ENCODE results near the gene SMIM24.
A peak's percentile ranks its signal among the peaks of the same experiment; 100 is the strongest.
"Not testable (repeated sequence)": the region's sequence is repeated elsewhere in the genome, so short reads cannot be mapped to it uniquely, and the experiment has no call there.

The SMIM24 gene

DNA sequence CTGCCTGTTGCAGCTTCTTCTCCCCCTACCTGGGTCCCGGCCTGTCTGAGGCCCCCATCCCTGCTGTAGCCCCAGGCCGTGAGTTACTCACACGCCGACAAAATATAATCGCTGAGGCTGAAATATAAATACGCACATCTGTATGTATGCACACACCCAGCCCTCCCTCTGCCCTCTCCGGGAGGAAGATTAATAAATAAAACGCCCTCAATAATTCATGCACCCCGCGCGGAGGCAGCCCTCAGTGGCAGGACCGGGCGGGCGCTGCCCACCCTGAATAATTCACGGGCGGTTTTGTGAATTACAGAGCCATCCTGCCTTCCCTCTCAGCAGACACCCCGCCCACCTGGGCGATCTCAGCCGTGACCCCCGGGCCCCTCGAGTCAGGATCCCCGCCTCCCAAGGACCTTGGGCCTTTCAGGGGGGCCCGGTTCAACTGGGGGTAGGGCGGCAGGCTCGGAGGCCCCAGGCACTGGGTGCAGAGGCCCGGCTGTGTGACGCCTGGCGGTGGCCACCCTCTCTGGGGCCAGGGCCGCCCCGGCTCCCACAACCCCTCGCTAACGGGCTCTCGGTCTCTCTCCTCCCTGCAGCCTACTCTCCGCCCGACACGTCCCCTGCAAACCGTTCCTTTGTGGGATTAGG, 24.2 kb downstream of the SMIM24 start:
- no peak for DNase-seq (ENCODE audit: low read depth)

DNA sequence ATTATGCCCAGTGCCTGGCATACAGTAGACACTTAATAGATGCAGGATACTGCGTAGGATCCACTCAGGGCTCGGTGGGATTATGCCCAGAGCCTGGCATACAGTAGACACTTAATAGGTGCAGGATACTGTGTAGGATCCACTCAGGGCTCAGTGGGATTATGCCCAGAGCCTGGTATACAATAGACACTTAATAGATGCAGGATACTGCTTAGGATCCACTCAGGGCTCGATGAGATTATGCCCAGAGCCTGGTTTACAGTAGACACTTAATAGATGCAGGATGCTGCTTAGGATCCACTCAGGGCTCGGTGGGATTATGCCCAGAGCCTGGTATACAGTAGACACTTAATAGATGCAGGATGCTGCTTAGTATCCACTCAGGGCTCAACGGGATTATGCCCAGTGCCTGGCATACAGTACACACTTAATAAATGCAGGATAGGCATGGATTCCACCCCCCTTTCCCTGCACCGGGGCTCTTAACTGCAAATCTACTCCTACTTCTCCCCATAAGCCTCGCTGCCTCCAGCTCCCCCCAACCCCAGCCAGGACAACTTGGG, 24.9 kb downstream of the SMIM24 start:
- no peak for DNase-seq (ENCODE audit: low read depth)

GRCh38 chr19:3454656-3455392, 25.5 kb downstream of the SMIM24 start:
- no peak for DNase-seq (ENCODE audit: low read depth)

DNA sequence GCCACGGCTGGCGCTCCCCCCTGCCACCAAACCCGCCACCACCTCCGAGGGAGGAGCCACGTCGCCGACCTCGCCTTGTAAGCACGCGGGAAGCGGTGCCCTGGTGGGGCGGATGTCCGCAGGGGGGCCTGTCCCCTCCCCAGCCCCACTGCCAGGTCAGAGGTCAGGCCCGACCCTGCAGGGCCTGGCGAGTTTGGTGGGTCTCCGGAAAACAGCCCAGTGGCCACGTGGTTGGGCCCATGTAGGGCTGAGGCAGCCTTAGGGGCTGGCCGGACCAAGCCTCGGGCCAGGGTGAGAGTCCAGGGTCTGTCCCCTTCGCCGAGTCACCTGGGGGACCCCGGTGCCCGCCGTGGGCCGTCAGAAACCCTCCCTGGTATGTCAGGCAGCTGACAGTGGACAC, 26.5 kb downstream of the SMIM24 start:
- DNase-seq (ENCODE audit: low read depth): no peak

- not testable (repeated sequence) for DNase-seq (ENCODE audit: low read depth)
These were observed 27.4 kb downstream of the SMIM24 start for GRCh38 chr19:3452942-3453214.

DNA sequence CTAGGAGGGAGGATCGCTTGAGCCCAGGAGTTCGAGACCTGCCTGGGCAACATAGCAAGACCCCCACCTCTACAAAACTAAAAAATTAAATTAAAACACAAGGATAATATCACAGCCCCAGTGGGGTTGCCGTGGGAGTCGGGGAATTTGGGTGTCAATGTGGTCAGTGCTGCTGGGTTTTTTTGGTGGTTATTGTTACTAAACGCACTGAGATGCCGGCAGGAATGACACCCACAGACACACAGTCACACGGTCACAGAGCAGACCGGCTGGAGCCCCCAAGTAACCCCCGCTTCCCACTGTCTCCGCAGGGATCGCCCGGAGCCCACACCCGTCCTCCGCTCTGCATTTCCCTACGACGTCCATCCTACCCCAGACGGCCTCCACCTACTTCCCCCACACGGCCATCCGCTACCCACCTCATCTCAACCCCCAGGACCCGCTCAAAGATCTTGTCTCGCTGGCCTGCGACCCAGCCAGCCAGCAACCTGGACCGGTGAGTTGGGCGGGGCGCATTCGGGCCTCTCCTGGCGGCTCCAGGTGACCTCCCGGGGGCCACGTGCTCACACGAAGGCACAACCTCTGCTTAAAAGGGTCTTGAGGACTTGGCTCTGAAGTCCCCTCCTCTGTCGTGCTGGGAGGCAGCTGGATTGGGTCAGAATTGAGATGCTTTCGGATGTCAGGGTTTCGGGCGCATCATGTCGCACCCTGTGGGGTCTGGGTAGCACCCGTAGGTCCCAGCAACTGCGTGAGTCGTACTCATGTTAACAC, 28.0 kb downstream of the SMIM24 start:
- DNase-seq (ENCODE audit: low read depth): no peak

- DNase-seq (ENCODE audit: low read depth): no peak
These were observed 28.9 kb downstream of the SMIM24 start for GRCh38 chr19:3451451-3451866.

- DNase-seq (ENCODE audit: low read depth): no peak
These were observed 29.4 kb downstream of the SMIM24 start for GRCh38 chr19:3450796-3451411.

- DNase-seq (ENCODE audit: low read depth): no peak
These were observed 31.6 kb downstream of the SMIM24 start for GRCh38 chr19:3448616-3449334.

GRCh38 chr19:3446657-3447056, 33.7 kb downstream of the SMIM24 start:
- DNase-seq (ENCODE audit: low read depth): not testable (repeated sequence)

DNA sequence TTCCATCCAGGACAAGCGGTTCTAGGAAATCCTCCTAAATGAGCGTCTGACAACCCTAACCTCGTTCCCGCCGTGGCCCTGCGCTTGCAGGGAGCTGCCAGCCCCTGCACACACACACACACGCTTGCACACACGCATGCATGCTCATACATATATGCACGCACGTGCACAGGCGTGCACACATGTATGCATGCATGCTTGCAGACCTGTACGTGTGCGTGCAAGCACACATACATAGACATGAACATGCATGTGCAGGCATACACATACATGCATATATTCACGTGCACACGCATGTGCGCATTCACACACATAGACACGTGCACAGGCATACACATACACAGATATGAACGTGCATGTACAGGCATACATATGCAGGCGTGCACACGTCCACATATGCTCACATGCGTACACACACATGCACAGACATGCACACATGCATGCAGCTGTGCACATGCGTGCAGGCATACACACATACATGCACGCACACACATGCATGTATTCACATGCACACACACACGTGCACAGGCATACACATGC, 35.6 kb downstream of the SMIM24 start:
- DNase-seq (ENCODE audit: low read depth): no peak

GRCh38 chr19:3443840-3444694, 36.3 kb downstream of the SMIM24 start:
- DNase-seq (ENCODE audit: low read depth): no peak

- no peak for DNase-seq (ENCODE audit: low read depth)
These were observed 37.7 kb downstream of the SMIM24 start for GRCh38 chr19:3442487-3443071.

DNA sequence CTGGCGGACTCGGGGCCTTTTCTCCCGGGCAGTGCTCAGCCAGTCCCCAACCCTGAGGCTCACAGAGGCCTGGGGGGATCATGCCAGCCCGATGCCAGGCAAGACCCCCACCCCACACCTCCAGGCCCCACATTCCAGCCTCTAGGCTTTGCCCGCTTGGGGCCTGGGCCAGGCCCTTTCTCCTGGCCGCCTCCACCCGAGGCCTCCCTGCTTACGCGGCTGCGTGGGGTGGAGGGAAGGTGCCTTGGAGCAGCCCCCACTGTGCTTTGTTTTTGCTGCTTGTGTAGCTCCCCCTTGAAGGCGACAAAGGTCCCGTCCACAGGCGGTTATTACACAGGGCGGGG, 38.4 kb downstream of the SMIM24 start:
- DNase-seq (ENCODE audit: low read depth): no peak

DNA sequence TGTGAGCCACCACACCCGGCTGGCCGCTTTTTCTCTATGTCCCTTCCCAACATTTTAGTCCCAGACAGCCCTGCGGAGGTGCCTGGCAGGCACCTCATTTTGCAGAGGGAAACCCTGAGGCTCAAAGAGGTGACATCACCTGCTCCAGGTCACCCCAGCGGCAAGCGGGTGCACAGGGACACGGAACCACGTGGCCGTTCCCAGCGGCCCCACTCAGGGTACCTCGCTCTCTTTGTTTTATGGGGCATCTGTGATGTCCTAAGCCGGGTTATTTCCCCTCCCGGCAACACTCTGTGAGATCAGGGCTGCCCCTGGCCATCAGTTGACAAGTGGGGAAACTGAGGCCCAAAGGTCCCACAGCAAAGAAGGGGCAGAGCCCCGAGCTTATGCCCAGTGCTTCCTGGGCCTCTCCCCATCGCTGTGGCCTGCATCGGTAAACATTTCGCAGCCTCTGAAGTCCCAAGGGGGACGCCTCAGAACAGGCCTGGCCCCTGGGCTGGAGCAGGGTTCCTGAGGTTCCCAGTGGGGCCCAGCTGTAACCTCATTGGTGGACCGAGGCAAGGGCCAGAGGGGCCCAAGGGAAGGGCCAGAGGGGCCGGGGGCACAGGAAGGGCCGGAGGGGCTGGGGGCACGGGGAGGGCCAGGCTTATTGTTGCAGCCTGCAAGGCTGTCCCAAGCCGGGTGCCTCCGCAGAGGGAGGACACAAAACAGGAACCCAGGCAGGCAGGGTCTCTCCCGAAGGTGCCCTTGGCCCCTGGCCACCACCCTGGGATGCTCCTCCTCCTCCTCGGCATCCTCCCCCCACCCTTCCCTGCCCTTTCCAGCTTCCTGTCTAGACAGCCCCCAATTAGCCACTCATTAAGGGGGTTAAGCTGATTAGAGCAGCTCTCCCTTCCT, 39.0 kb downstream of the SMIM24 start:
- no peak for DNase-seq (ENCODE audit: low read depth)

DNA sequence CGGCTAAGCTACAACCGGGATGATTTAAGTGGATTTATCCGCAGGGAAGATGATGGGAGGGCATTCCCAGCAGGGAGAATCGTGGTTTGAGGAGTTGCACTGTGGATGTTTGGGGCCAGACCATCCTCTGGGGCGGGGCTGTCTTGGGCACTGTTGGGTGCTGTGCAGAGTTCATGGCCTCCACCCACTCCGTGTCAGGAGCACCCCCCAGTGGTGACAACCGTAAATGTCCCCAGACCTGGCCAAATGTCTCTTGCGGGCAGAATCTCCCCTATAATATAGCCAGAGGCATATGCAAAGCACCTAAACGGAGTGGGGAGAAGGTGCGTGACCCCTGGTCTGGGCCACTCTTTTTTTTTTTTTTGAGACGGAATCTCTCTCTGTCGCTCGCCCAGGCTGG, 40.2 kb downstream of the SMIM24 start:
- peak; percentile 16 for DNase-seq (ENCODE audit: low read depth)

GRCh38 chr19:3434630-3435553, 45.4 kb downstream of the SMIM24 start:
- peak; percentile 93 for DNase-seq (ENCODE audit: low read depth)

Measured in stimulated activated CD8-positive, alpha-beta memory T cell treated with anti-CD3 and anti-CD28 coated beads, Interleukin-15, amount 100 ng/mL, for 24 hours (primary cell).